GM21528 (cell line): ENCODE results near the gene CD22.

Experiments used
- ATAC-seq: cut with Tn5 transposase; IDR thresholded peaks from one replicate; pipeline ENCODE4 v1.9.1; 2021; ENCODE audit warnings: mild to moderate bottlenecking, moderate library complexity; ENCODE audit not compliant: unreplicated experiment, low FRiP score

CD22 gene

GRCh38 chr19:35294859-35295791 lies 33.9 kb upstream of the CD22 start:
- ATAC-seq = no peak

DNA sequence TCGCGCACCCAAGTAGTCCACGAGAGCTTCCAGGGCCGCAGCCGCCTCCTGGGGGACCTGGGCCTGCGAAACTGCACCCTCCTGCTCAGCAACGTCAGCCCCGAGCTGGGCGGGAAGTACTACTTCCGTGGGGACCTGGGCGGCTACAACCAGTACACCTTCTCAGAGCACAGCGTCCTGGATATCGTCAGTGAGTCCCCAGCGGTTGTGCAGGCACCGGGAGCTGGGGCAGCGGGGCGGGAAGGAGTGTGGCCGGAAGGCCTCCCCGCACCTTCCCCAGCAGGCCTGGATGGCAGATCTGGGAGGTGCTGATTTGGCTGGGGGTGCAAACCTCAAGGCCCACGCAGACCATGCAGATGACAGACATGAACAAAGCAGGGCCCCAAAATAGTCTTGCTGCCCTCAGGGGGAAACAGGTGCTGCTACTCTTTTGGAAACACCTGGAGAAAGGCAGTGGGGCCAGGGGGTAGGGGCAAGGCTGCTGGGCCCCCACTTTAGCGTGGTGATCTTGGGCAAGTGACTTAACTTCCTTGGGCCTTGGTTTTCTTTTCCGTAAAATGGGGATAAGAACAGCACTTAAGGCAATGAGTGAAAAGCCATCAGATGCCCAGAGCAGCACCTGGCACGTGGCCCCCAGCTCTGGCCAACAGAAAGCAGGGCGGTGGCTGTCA lies 33.1 kb upstream of the CD22 start:
- ATAC-seq = no peak

- no peak for ATAC-seq
These were observed 32.1 kb upstream of the CD22 start for GRCh38 chr19:35296644-35297514.

GRCh38 chr19:35297515-35297848 lies 31.5 kb upstream of the CD22 start:
- no peak for ATAC-seq

- ATAC-seq = no peak
These were observed 31.1 kb upstream of the CD22 start for GRCh38 chr19:35297922-35298321.

- ATAC-seq = no peak
These were observed 30.4 kb upstream of the CD22 start for GRCh38 chr19:35298561-35298972.

- ATAC-seq = no peak
These were observed 29.3 kb upstream of the CD22 start for GRCh38 chr19:35299523-35300338.

DNA sequence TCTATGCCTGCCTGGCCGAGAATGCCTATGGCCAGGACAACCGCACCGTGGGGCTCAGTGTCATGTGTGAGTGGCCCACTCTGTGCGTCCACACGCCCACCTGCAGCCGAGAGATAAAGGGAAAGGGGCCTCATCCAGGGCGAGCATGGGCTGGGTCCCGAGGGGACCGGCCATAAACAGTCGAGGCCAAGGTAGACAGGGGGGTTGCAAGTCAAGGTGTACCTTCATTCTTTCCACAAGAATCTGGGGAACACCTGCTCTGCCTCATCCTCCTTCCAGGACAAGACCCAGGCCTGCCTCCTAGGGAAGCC lies 28.7 kb upstream of the CD22 start:
- ATAC-seq = no peak

DNA sequence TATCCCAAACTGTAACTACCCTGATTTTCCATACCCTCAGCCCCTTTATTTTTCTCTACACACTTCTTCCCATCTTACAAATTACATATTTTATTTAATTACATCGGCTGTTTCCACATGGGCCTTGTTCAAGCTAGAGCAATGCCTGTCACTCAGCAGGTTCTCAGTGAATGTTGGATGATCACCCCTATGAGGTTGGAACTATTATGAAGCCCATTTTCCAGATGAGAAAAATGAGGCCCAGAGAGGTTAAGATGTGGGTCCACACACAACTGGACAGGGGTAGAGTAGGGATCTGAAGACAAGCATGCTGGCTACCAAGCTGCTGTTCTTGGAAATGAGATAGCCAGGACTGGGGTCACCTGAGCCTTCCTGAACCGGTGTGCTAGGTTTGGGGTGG lies 27.0 kb upstream of the CD22 start:
- ATAC-seq = no peak

GRCh38 chr19:35302446-35302845 lies 26.5 kb upstream of the CD22 start:
- no peak for ATAC-seq

GRCh38 chr19:35303357-35303915 lies 25.6 kb upstream of the CD22 start:
- ATAC-seq = no peak

DNA sequence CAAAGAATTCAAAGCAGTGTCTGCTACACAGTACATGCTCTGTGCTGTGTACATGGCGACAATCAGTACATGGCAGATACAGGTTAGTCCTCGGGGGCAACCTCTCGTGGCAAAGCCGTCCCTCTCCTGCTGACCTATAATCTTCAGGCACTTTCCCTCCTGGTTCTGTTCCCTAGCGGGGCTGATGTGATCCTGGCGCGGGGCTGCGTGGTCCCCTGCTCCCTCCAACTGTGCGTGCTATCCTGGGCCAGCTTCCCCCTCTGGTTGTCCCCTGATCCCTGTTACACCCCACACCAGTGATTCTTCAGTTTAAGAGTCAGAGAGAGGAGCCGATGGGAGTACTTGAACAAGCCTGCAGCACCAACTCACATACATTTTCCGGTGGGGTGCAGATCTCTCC lies 25.0 kb upstream of the CD22 start:
- ATAC-seq = no peak

DNA sequence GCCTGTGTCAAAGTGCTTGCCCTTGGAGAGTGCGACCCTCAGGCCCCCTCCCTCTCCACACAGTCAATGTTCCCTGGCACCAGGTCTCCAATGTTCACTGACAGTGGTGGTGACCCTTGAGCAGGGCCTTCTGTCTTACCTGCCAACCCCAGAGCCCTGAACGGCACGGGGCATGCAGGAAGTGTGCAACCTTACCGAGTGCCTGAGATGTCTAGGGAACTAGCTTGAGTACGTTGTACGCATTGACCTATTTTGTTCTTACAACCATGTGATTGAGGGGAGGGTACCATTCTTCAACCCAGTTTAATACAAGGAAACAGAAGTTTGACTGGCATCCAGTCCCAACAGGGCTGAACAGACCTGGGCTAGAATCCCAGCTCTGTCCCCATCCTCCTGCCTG lies 23.8 kb upstream of the CD22 start:
- ATAC-seq = no peak

GRCh38 chr19:35306473-35307246 lies 22.3 kb upstream of the CD22 start:
- no peak for ATAC-seq

DNA sequence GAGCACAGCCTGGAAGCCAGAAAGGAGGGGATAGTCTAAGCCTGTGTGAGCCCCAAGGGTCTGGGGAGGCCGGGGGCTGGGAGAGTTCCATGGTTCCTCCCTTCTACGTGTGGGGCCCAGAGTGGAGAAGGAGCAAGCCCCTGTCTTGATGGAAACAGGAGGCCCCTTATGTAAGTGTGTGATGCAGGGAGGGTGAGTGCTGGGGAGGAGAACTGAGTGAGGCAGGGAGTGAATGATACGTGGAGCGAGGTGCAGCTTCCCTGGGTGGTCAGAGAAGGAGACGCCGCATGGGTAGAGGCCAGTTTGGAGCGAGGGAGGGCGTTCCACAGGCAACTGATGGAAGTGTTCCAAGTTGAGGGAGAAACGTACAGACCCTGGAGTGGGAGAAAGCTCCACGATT lies 21.1 kb upstream of the CD22 start:
- no peak for ATAC-seq

DNA sequence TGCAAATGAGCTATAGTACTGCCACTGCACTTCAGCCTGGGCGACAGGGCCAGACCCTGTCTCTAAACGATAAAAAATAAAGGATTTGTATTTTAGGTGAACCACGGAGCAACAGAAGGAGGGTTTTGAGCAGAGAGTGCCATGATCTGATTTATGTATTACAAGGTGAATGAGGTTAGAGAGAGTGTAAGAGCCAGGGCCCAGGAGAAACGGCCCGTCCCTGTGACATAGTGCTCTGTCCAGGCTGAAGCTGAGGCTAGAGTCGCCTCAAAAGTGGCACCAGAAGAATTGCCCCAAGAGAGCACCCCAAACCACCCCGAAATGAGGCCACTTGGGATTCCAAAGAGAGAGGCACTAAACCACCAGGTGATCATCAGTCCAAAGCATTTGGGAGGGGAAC lies 20.1 kb upstream of the CD22 start:
- no peak for ATAC-seq

DNA sequence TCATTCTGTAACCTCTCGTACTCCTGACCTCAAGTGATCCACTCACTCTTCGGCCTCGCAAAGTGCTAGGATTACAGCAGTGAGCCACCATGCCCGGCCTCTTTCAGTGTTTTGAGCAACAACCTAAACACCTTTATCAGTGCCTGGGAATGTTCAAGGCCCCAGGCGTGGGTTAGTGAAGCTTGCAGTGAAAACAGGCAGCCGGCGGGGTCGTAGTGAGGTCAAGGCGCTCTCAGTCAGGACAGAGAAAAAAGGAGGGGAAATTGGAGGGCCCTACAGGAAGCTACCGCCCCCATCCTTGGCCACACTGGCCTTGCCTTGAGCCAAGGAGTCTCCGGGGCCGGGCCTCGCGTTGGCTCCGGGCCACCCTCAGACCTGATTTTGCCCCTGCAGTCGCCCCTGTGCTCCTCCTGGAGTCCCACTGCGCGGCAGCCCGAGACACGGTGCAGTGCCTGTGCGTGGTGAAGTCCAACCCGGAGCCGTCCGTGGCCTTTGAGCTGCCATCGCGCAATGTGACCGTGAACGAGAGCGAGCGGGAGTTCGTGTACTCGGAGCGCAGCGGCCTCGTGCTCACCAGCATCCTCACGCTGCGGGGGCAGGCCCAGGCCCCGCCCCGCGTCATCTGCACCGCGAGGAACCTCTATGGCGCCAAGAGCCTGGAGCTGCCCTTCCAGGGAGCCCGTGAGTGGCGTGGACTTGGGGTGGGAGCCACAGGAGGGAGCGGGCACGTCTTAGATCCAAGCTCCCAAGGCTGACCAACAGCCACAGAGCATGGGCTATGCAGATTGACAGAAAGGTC lies 19.3 kb upstream of the CD22 start:
- no peak for ATAC-seq

DNA sequence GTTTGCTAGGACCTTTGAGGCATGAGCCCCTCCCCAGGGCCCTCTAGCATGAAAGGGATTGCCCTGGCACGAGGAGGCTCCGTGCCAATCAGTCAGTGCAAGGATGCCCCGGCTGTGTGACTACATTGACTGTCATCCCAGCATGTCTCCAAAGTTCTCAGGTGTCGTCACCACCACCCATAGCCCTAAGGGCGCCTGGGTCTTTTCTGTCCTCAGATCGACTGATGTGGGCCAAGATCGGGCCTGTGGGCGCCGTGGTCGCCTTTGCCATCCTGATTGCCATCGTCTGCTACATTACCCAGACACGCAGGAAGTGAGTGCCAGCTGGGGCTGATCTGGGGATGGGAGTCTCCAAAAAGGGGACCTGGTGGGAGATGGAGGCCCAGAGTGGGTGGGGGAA lies 18.7 kb upstream of the CD22 start:
- no peak for ATAC-seq
